ENCODE results near the gene MTM1. TPM values are rescaled to one million over a fixed set of nuclear protein-coding genes. Genes with fewer than 3 reads are reported as not detected.

Gene MTM1
- total RNA-seq, 4 donors from 2014 or later = 13.5 to 27.2 (median 17.8) TPM

- TF ChIP-seq CTCF (IDR thresholded peaks at IDR 0.05) (no peak), POLR2A (IDR thresholded peaks at IDR 0.05) (no peak), EP300 (IDR thresholded peaks at IDR 0.05) (no peak)
Measured at GRCh38 chrX:150690126-150690525, 121.7 kb downstream of the MTM1 start.

DNA sequence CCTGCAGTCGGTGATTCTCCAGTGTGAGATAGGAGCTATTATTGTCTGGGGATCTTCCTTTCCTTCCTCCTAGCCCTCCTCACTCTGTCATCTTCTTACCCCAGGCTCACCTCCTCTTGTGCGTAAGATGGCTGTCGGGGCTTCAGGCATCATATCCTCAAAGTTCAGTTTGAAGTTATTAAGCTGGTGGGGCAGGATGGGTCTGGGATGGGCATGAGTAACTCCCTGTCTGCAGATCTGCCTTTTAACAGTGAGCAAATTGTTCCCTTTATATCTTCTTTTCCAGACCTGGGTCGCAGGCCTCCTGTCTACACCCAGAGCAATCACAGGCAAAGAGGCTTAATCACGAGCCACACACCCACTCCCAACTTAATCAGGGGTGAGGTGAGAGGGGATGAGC, 123.9 kb downstream of the MTM1 start:
- WGBS, 2 donors = 58 to 60% methylated on average over 5 of the region's 5 CpGs
- Histone ChIP-seq H3K4me3 (peak overlapping the region in 1 of 4 donors; percentile 67), H3K27me3 (no peaks in the 10 kb centered on the region), H3K36me3 (no peaks in the 10 kb centered on the region), H3K27ac (peak overlapping the region in 2 of 4 donors; percentile 79 to 90), H3K9me3 (no peaks in the 10 kb centered on the region), H3K4me1 (peaks cover 0 to 4% (median 2%) of the 10 kb centered on the region in 4 donors)
- TF ChIP-seq EP300 (IDR thresholded peaks at IDR 0.05) = no peak
- no peak for DNase-seq (ENCODE audit: low spot score in 2 of 2)

More at GRCh38 chrX:150690126-150690525, 121.7 kb downstream of the MTM1 start:
- H3K4me1 ChIP-seq = peaks cover 0 to 4% (median 2%) of the 10 kb centered on the region in 4 donors
- H3K9me3 ChIP-seq = no peaks in the 10 kb centered on the region
- no peaks in the 10 kb centered on the region for H3K27me3 ChIP-seq
- H3K27ac ChIP-seq = no peak overlapping the region
- H3K4me3 ChIP-seq = no peak overlapping the region
- DNase-seq (ENCODE audit: low spot score in 2 of 2) = no peak
- H3K36me3 ChIP-seq = no peaks in the 10 kb centered on the region

DNA sequence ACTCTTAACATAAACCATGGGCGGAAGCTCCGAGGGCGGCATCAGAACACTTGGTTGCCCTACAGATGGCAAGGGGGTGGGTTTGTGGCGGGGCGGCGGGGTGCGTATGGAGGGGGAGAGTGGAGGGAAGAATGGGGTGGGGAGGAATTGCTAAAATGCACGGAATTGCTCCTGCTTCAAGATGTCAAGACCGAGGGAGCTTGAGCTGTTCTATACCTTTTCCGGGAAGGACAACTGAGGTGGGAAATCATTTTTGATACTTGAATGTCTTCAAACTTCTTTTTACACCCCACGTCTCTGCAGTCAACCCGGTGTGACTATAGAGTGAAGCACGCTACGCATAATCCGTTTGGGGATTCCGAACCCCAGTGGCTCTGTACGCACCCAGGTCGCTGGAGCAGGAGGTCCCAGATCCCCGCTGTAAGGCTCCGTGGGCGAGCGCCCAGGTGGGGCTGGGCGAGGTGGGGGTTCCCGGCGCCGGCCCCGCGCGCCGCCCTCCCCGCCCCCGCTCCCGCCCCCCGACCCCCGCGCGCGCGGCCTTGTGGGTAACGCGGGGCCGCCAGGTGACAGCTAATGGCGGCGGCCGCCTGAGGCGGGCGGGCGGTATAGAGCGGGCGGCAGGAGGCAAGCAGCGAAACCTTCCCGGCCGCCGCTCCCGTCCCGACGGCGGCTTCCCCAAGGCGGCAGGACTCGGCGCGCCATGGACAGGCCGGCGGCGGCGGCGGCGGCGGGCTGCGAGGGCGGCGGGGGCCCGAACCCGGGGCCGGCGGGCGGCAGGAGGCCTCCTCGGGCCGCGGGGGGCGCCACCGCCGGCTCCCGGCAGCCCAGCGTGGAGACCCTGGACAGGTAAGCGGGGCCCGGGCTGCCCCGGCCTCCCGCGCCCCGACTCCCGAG, 124.7 kb downstream of the MTM1 start, which contains the start of gene MTMR1:
TSS of gene MTMR1 (plus strand) at position 566 of the 894 bp plus-strand sequence. CDS start at position 701, 135 bp downstream.
- DNase-seq (ENCODE audit: low spot score in 2 of 2) = no peak
- Histone ChIP-seq H3K27me3 (no peaks in the 10 kb centered on the region), H3K4me1 (peaks cover 0 to 4% (median 2%) of the 10 kb centered on the region in 4 donors), H3K4me3 (peak within 1 kb of the TSS; percentile 47 to 67 (median 54)), H3K9me3 (no peaks in the 10 kb centered on the region), H3K36me3 (no peaks in the 10 kb centered on the region), H3K27ac (peak within 1 kb of the TSS; percentile 62 to 90 (median 84))
- 1 to 19% methylated on average over 19 to 42 of the region's 92 CpGs for WGBS, 2 donors
- no peak for TF ChIP-seq EP300 (IDR thresholded peaks at IDR 0.05)
- TF ChIP-seq POLR2A (IDR thresholded peaks at IDR 0.05) = no peak
- TF ChIP-seq CTCF (IDR thresholded peaks at IDR 0.05) = no peak

GRCh38 chrX:150693725-150694574, 125.5 kb downstream of the MTM1 start:
- TF ChIP-seq EP300 (IDR thresholded peaks at IDR 0.05) (no peak), POLR2A (IDR thresholded peaks at IDR 0.05) (peak in 1 of 2 donors; percentile 25)
- Histone ChIP-seq H3K4me3 (peak overlapping the region; percentile 47 to 67 (median 54)), H3K27me3 (no peaks in the 10 kb centered on the region), H3K36me3 (no peaks in the 10 kb centered on the region), H3K9me3 (no peaks in the 10 kb centered on the region), H3K4me1 (peaks cover 0 to 4% (median 2%) of the 10 kb centered on the region in 4 donors), H3K27ac (peak overlapping the region; percentile 62 to 90 (median 84))
- DNase-seq (ENCODE audit: low spot score in 2 of 2) = no peak
- WGBS, 2 donors = 0 to 43% methylated on average over 15 to 35 of the region's 42 CpGs

GRCh38 chrX:150694738-150695410, 126.5 kb downstream of the MTM1 start:
- no peak for DNase-seq (ENCODE audit: low spot score in 2 of 2)
- no peaks in the 10 kb centered on the region for H3K27me3 ChIP-seq
- no peak for TF ChIP-seq POLR2A (IDR thresholded peaks at IDR 0.05)
- H3K36me3 ChIP-seq = no peaks in the 10 kb centered on the region
- H3K4me1 ChIP-seq = peaks cover 0 to 4% (median 2%) of the 10 kb centered on the region in 4 donors
- no peaks in the 10 kb centered on the region for H3K9me3 ChIP-seq
- 60 to 76% methylated on average over 8 of the region's 8 CpGs for WGBS, 2 donors
- H3K27ac ChIP-seq = peak overlapping the region in 2 of 4 donors; percentile 79 to 88
- H3K4me3 ChIP-seq = no peak overlapping the region

- H3K36me3 ChIP-seq = no peaks in the 10 kb centered on the region
- WGBS, 2 donors = 80 to 88% methylated on average over 1 of the region's 1 CpG
- H3K27ac ChIP-seq = no peak overlapping the region
- no peaks in the 10 kb centered on the region for H3K9me3 ChIP-seq
- no peak for TF ChIP-seq POLR2A (IDR thresholded peaks at IDR 0.05)
- no peak for TF ChIP-seq CTCF (IDR thresholded peaks at IDR 0.05)
- no peak for TF ChIP-seq EP300 (IDR thresholded peaks at IDR 0.05)
- H3K4me3 ChIP-seq = no peak overlapping the region
- H3K27me3 ChIP-seq = no peaks in the 10 kb centered on the region
- H3K4me1 ChIP-seq = peaks cover 0 to 4% (median 2%) of the 10 kb centered on the region in 4 donors
- DNase-seq (ENCODE audit: low spot score in 2 of 2) = no peak
Measured at GRCh38 chrX:150696331-150696730, 127.9 kb downstream of the MTM1 start.
